HG02588 (cell line): ENCODE measurements around the gene SNAP25.

Source experiments
- ATAC-seq: cut with Tn5 transposase; IDR thresholded peaks from one replicate; pipeline ENCODE4 v1.9.1; 2021; ENCODE audit warnings: mild to moderate bottlenecking, moderate library complexity; ENCODE audit not compliant: unreplicated experiment

Gene SNAP25

GRCh38 chr20:10300582-10301446 lies 82.2 kb downstream of the SNAP25 start:
- no peak for ATAC-seq

GRCh38 chr20:10303852-10304251 lies 85.2 kb downstream of the SNAP25 start:
- no peak for ATAC-seq

GRCh38 chr20:10304471-10305046 lies 85.9 kb downstream of the SNAP25 start:
- ATAC-seq, result no peak

- ATAC-seq, result no peak
These were observed 88.1 kb downstream of the SNAP25 start for GRCh38 chr20:10306440-10307358.

- no peak for ATAC-seq
These were observed 88.7 kb downstream of the SNAP25 start for GRCh38 chr20:10307359-10307735.

- no peak for ATAC-seq
These were observed 90.0 kb downstream of the SNAP25 start for GRCh38 chr20:10308652-10309051.

GRCh38 chr20:10309326-10309725 lies 90.7 kb downstream of the SNAP25 start:
- no peak for ATAC-seq

GRCh38 chr20:10312111-10312510 lies 93.5 kb downstream of the SNAP25 start:
- no peak for ATAC-seq

- no peak for ATAC-seq
These were observed 94.6 kb downstream of the SNAP25 start for GRCh38 chr20:10313215-10313614.

GRCh38 chr20:10313701-10314100 lies 95.1 kb downstream of the SNAP25 start:
- ATAC-seq, result no peak

GRCh38 chr20:10314198-10314597 lies 95.6 kb downstream of the SNAP25 start:
- no peak for ATAC-seq

GRCh38 chr20:10315138-10315537 lies 96.5 kb downstream of the SNAP25 start:
- no peak for ATAC-seq

- ATAC-seq, result no peak
These were observed 98.0 kb downstream of the SNAP25 start for GRCh38 chr20:10316582-10316981.

- ATAC-seq, result no peak
These were observed 99.8 kb downstream of the SNAP25 start for GRCh38 chr20:10318291-10319024.

GRCh38 chr20:10319855-10320254 lies 101.2 kb downstream of the SNAP25 start:
- ATAC-seq, result no peak

- ATAC-seq, result no peak
These were observed 102.6 kb downstream of the SNAP25 start for GRCh38 chr20:10321138-10321717.

- no peak for ATAC-seq
These were observed 103.7 kb downstream of the SNAP25 start for GRCh38 chr20:10322073-10323012.

GRCh38 chr20:10323729-10324128 lies 105.1 kb downstream of the SNAP25 start:
- no peak for ATAC-seq

GRCh38 chr20:10324198-10324847 lies 105.7 kb downstream of the SNAP25 start:
- ATAC-seq, result no peak
